ACHN (cell line): ENCODE data around the gene PLPPR5.
"Not testable (repeated sequence)": the region's sequence is repeated elsewhere in the genome, so short reads cannot be mapped to it uniquely, and the experiment has no call there.

Experiments
- DNase-seq: peaks from one replicate; pipeline ENCODE4 v3.0.0-alpha.2; 2015
- in situ Hi-C: cut with HindIII; loops from 2 replicates; pipeline ENCODE4 v1.10.0; 2017; ENCODE audit warnings: low sequenced_read_pairs, low pct_ligation_motif_present, low pct_unique_long_range_greater_than_20kb

Gene PLPPR5

DNA sequence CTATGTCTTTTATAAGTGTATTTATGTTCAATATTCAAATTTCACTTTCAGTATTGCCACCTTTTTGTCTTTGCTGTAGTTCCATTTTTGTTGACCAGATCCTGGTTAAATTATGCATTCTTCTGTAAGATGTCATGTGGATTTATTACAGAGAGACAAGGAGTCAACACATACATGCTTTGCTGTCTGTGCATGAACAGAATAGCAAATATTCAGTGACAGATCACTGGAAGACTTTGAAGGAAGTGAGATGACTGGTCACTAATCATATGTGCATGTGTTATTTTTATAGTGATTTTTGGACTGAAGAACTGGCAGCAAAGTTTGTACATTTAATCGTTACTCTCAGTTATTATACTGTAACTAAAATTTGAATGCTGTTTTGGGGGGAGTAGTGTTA, 117.2 kb downstream of the PLPPR5 start:
- no peak for DNase-seq
- in situ Hi-C loops, result no loop called here

DNA sequence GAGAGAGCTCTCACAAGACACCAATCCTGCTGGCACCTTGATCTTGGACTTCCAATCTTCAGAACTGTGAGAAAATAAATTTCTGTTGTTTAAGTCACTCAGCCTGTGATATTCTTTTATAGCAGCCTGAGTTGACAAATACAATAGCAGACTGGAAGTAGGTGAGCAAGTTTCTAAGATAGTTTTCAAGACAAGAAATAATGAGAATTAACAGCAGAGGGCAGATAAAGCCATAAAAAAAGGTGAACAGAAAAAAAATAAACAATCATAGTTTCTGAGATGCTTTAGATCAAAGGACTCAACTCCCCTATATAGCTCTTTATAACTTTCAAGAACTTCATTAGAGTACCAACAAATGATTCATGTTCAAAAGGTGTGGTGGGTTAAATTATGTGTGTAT, 119.8 kb downstream of the PLPPR5 start:
- peak; percentile 3 for DNase-seq
- in situ Hi-C loops, result no loop called here

DNA sequence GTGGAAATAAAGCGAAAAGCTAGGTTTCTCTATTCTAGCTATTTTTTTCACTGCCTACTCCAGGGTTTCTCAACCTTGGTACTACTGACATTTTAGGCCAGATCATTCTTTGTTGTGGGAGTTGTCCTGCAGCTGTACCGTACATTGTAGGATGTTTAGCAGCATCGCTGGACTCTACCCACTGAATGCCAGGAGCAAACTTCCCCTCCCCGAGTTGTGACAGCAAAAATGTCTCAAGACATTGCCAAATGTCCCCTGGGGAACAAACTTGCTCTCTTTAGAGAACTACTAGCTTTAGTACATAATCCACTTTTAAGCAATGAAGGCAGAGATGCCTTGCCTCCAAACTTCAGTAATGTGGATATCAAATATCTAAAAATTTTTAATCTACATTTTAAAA, 122.8 kb downstream of the PLPPR5 start:
- DNase-seq, result no peak
- in situ Hi-C loops, result no loop called here

DNA sequence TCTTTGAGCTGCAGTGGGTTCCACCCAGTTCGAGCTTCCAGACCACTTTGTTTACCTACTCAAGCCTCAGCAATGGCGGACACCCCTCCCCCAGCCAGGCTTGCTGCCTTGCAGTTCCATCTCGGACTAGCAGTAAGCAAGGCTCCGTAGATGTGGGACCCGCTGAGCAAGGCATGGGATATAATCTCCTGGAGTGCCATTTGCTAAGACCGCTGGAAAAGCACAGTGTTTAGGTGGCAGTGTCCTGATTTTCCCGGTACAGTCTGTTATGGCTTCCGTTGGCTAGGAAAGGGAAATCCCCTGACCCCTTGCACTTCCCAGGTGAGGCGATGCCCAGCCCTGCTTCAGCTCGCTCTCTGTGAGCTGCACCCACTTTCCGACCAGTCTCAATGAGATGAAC, 123.4 kb downstream of the PLPPR5 start:
- DNase-seq, in situ Hi-C loops: not testable (repeated sequence)

DNA sequence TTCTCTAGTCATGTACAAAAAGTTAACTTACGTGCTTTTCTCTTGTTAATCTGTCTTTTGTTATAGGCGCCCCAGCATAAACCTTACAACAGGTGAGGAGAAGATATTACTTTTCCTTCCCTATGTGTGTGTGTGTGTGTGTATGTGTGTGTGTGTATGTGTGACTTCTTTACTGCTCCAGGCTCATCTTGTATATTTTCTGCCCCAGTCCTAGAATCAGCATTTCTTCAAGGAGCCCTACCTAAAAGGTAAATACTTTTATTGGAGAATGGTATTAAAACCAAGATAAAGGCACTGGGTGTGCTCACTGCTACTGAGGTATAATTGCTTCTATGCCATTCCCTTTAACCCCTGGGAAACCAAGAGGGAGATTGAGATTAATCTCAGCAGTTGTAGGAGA, 129.8 kb downstream of the PLPPR5 start:
- in situ Hi-C loops, result no loop called here
- DNase-seq, result no peak

DNA sequence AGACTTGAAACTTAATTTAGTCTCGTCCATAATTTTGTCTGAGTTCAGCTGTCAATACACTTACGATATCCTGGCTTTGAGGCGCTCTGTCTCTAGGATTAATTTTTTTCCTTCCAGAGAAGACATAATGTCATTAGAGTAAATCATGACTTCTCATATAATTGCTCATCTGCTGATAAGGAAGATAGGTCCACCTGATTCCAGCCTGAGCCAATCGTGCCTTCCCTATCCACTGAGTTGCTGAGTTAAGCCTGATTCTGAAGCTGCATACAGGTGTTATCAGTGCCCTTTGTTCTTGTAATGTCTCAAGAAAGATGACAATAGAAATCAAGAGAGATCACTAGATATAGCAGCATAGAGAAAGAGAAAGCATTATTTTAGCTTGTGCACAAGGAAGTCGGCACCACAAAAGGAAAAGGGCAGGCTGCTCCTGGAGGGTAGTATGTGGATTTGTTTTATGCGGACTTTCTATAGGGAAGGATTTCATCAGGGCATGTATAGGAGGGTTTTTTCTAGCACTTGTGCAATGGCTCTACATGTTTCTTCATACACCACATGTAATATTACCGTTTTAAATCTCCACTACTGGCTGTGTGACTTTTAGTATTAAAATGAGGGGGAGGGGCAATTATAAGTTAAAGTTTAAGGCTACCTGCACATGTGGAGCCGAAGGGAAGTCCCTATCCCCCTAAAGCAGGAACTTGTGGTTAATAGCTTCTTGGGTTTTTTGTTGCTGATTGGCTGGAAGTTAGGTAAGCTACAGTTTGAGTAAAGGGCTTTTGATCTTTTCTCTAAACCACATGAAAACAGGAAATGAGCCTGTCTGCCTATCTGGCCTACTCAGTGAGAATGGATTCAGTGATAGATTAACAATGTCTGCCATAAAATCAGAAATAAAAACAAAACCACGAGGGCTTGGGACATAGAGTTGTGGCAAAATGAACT, 133.4 kb downstream of the PLPPR5 start:
- DNase-seq, result no peak
- in situ Hi-C loops, result no loop called here

DNA sequence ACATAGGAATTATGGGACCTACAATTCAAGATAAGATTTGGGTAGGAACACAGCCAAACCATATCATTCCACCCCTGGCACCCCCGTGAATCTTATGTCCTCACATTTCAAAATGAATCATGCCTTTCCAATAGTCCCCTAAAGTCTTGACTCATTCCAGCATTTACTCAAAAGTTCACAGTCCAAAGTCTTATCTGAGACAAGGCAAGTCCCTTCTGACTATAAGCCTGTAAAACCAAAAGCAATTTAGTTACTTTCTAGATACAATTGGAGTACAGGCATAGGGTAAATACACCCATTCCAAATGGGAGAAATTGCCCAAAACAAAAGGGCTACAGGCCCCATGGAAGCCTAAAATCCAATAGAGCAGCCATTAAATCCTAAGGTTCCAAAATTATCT, 138.9 kb downstream of the PLPPR5 start:
- no peak for DNase-seq
- in situ Hi-C loops, result no loop called here

DNA sequence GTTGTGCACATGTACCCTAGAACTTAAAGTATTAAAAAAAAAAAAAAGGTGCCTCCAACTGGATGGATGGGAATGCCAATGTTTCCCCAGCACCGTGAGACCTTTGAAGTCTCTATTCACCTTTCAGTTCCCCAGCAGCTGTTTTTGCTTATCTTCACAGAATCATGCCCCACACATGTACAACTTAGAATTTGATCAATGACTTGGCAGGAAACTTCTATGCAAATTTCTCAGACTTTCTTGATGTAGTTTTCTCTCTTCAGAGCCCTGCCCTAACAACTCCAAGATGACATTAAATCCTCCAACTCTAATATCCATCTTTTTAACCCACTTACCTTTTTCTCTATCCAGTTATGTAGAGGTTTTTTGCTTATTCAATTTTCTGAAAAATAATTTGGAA, 144.3 kb downstream of the PLPPR5 start:
- in situ Hi-C loops, result no loop called here
- DNase-seq, result no peak

DNA sequence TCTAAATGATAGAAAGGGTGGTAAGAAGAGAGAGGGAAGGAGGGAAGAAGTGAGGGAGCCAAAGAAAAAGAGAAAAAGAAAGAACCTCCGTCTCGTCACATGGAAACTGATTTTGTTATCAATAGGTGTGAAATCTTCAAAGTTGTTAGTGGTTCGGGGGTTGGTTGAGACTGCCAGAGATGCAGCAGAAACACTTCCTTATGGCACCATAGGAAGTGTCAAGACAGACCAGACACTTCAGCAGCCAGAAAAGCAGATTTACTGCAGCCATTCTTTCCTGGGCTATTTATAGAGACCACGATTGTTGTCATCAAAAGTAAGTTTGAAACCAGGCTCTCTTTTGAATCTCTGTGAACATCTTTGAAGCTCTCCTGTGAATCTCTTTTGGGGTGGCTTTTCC, 150.5 kb downstream of the PLPPR5 start:
- in situ Hi-C loops, result no loop called here
- no peak for DNase-seq

DNA sequence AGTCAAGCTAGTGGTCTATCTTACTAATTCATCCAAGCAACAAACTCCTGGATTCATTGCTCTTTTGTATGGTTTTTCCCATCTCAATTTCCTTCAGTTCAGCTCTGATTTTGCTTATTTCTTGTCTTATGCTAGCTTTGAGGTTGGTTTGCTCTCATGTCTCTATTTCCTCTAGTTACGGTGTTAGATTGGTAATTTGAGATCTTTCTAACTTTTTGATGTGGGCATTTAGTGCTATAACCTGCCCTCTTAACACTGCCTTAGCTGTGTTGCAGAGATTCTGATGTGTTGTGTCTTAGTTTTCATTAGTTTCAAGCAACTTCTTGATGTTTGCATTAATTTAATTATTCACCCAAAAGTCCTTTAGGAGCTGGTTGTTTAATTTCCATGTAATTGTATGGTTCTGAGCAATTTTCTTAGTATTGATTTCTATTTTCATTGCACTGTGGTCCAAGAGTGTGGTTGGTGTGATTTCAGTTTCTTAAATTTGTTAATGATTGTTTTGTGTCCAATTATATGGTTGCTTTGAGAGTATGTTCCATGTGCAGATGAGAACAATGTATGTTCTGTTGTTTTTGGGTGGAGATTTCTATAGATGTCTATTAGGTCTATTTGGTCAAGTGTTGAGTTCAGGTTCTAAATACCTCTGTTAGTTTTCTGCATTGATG, 154.6 kb downstream of the PLPPR5 start:
- no peak for DNase-seq
- in situ Hi-C loops, result no loop called here

DNA sequence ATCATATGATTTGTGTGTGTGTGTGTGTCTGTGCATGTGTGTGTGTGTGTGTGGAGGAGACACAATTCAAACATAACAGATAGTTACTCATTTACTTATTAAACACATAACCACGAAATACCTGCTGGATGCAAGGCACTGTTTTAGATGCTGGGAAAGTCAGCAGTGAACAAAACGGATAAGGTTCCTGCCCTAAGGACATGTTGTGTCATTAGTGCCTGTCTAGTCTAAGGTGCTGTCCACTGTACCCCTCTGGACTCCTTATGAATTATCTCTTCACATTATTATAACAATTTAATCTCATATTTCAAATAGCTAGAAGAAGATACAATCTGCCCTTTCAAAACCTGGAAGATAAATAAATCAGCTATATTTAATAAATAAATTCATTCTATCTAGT, 162.4 kb downstream of the PLPPR5 start:
- in situ Hi-C loops, result no loop called here
- DNase-seq, result no peak
